Stimulated activated CD4-positive, alpha-beta T cell treated with anti-CD3 and anti-CD28 coated beads, Interleukin-4, amount 100 ng/mL, for 48 hours (primary cell): ENCODE measurements around the gene ANTXR1.

Experiments
- DNase-seq, 2 donors: peaks; one replicate each; pipeline ENCODE4 v3.0.0-alpha.2; 2020; ENCODE audit warnings: low read depth in 2 of 2

Gene ANTXR1

DNA sequence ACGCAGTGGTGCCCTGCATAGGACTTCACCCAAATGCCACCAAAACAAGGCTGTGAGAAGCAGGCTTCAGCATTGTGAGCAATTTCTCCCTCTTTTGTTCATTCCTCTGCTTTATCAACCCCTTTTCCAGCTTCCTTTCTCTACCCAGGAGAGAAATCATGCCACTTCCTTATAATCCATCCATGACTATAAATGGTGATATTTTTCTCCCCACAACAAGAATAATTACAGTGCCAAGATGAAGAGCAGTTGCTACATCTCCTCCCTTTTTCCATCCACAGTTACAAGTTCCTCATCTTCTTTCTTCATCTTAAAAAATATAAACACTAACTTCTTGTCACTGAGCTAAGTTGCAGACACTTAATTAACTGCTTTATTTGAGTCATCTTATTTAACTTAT is 167.2 kb downstream of the ANTXR1 start:
- DNase-seq = no peak

DNA sequence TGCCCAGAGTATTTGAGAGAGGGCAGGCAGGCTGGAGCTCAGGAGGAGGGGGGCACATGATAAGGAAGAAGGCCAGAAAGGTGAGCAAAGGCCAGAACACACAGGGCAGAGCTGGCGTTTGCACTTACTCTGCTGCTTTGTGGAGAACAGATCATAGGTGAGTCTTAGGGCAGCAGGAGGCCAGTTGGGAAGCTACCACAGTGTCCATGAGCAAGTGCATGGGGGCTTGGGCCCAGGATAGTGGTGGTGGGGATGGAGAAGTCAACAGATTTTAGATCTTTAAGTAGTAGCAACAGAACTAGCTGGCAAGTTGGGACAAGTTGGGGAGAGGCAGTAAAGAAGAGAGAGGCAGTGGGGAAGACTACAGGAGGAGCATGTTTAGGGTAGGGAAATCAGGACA is 168.0 kb downstream of the ANTXR1 start:
- no peak for DNase-seq

DNA sequence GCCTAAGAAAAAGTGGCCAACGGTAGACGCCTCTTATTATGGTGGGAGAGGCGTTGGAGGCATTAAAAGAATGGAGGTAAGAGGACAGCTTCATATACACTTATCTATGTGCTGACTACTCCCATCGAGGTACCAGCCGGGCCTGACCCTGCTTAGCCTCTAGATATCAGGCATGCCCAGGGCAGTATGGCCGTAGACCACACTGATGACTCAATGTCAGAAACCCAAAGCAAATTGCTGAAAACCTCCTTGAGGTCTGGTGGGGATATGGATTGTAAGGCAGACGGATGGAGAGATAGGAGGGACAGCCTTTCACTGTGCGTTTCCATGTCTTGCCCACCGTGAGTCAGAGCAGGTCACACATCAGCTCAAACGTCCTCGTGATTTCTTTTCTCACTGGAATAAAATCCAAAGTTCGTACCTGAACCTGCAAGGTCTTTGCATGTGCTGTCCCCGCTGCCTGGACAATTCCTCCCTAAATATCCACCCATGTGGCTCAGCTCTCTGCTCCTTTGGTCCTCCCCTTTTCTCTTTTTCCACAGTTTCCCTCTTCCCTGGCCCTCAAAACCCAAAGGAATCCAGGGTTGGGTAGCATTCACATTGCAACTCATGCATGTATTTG is 168.9 kb downstream of the ANTXR1 start:
- DNase-seq = no peak

DNA sequence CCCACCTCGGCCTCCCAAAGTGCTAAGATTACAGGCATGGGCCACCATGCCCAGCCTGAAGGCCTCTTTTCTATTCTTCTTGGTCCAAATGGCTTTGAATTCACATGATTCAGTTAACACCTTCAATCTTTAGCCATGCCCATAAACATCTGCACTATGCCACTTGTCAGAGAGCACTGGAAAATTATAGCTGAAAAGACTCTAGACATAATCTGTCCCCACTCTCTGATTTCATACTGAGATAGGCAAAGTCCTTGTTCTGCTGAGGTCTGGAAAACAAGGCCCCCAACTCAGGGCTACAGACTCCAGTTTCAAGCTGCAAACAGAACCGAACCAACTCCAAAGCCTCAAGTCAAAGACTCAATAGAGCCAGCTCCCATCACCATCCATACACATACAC is 170.7 kb downstream of the ANTXR1 start:
- no peak for DNase-seq

DNA sequence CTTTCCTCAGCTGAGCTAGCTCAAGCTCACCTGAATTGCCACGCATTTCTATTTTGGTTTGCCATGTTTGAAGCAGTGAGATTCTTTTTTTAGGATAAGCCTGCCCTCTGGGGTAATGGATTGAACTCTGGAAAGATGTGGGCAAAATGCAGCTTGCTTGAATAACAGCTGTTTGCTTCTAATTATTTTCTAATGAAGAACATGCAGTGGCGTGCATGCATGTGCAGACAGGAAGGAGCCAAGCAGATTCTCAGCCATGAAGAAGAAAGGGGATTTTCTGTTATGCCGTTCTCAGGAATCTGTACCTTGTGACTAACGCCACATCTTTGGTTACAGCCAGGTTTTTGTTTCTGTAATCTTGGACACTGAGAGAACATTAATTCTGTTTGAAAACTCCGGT is 171.2 kb downstream of the ANTXR1 start:
- no peak for DNase-seq

DNA sequence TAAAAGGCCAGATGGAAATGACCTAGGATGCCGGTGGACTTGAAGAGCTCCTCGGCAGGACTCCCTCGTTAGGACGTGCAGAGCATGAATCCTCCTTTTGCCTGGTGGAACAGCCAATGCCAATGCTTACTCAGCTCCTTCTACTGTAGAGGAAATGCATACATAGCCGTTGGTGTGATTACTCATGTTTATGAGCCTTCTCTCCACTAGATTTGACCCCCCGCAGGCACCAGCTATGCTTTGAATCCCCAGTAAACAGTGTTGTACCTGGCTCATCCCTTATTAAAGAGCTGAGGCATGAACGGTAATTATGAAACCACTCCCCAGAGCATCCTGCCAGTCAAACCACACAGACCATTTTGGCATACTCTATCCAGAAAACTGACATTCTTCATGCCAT is 172.8 kb downstream of the ANTXR1 start:
- DNase-seq = no peak

DNA sequence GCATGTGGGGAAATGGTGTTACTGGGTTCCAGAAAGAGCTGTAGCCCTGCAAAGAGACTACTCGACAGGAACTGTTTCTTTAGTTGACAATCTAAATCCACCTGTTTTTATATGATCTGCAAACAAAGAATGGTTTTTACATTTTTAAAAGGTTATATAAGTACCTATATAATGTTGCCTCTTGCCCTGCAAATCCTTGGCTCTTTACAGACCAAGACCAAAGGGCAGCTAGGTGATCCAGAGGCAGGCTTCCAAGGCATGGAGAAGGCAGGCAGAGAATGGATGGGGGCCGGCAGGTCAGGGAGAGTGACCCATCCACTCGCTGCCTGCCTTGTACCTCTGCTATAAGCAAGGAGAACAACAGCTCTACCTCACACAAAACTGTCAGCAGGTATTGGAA is 173.6 kb downstream of the ANTXR1 start:
- DNase-seq = no peak

DNA sequence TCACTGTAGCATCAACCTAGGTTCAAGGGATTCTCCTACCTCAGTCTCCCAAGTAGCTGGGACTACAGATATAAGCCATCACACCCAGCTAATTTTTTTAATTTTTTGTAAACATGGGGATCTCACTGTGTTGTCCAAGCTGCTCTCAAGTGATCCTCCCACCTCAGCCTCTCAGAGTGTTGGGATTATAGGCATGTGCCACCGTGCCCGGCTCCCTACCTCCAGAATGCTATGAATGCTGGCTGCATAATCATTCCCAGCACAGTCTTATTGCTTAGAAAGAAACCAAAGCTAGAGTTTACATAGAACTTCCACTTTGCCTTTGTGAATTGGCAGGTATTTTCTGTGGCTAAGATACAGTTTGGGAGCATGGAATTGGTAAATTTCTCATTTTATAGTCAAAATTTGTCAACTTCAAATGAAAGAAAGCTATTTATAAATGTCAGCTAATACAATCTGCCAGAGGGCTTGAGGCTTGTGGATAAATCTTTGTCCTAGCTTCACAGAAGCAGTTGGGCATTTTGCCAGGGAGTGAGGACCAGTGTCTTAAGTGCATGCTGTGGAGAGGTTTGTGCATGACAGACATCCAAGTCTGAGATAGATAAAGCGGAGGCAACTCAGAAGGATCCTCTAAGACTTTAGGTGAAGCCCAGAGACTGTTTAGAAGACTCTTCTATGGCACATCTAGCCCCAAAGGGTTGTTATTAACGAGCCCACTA is 175.4 kb downstream of the ANTXR1 start:
- no peak for DNase-seq

DNA sequence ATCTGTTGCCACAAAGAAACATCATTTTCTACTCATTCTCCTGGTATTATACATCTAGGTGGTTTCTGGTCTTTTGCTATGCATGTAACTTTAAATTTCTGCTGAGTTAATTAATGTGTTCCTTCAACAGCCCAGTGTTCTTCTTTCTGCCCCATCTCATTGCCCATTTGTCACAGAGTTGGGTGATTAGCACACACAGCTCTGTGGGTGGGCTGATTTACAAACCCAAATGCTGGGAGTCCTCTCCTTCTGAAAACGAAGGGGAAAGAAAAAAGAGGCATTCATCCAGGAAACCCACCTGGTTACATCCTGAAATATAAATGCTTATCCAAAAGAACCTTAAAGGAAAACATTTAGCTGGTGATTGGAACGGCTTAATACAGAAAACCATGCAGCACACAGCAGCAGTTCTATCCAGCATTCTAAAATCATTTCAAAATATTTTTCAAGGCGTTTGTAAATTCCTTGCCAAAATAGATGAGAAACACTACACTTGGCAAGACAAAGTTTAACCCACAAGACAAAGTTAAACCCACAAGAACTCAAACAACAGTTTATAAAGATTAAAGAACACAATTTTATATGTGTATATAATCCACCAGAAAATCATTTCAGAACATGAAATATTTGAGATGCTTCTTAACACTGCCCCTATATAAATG is 177.9 kb downstream of the ANTXR1 start:
- DNase-seq = no peak

DNA sequence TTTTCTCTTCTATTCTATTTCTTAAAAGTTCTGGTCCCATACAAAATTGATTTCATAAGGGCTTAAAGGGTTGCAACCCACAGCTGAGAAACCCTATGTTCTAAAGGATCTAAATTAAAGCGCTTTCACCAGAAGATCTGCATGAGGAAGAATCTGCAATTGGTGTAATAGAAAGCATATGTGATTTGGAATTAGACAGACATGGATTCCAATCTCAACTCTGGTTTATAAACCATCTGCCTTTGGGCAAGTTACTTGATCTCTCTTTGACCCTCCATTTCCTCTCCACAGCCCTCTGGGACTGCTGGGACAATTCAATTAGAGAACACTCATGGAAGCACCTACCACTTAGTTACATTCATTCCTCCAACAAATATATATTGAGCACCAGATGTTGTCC is 178.7 kb downstream of the ANTXR1 start:
- no peak for DNase-seq

DNA sequence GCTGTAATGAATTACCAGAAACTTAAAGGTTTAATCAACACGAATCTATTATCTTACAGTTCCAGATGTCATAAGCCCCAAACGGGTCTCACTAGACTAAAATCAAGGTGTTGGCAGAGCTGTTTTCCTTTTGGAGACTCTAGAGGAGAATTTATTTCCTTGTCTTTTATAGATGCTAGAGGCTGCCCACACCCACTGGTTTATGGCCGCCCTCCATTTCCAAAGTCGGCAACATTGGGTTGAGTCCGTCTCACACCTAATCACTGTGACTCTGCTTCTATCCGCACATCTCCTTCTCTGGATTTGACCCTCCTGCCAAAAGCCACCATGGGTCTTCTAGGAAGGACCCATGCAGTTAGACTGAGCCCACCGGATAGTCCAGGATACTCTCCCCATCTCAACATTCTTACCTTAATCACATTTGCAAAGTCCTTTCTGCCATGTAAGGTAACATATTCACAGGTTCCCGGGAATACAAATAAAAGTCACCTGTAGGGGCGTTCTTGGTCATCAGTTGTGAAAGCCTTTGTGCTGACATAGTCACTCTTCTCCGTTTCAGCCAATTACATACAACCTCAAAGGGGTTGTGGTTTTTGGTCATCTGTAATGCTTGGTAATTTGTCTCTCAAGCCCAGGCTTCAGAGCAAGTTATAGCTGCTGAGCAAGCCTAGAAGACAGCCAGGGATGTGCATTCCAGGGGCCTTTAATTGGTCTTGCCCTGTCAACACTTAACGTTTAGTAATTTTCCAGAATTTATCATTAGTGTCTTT is 179.4 kb downstream of the ANTXR1 start:
- DNase-seq = no peak

DNA sequence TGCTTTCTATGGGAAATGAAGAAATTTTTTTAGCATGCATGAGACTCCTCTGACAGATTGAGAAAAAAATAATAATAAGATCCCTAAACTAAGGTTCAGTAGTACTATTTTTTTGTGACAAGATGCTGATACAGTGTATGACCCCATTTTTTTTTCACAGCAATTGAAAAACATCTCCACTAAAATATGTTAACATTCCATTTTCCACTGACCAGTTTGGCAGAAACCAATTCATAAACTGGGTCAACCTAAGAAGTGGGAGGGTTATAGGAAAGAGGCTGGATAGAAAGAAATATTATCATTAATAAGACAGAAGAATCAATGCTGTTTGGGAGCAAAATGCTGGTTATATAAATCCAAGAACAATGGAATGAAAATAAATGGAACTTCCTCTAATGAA is 182.7 kb downstream of the ANTXR1 start:
- DNase-seq = no peak

DNA sequence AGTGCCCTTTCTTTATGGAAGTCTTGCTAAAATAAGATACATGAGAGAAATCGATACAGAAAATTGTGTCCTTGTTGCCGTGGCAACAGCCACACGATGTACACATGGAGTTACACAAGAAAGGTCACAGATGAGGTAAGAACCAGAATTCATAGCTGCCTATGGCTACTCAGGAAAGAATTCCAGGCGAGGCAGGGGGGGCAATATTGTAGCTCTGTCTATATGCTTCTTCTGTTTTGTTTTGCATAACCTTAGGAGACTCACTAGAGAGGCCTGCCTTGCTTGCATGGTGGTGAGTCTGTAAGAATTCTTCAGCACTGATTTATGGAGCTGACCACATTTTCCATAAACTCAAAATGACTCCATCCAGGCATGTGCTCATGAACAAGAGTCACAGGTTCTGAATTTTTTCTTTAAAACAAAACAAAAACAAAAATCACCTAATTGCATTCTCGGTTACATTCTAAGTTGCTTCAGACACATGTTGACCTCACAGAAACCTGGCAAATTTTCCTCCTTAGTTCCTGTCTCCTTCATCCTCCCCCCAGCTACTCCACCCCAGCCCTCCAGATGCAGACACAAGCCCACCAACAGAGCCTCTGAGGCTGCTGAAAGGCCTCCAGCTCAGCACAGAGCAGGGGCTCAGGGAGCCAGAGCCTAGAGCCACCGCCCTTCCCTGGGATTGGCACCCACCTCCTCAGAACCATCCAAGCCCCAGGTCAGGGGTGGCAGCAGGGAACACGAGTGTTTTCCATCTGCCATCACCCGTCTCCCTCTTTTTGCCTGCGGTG is 183.5 kb downstream of the ANTXR1 start:
- DNase-seq = no peak

DNA sequence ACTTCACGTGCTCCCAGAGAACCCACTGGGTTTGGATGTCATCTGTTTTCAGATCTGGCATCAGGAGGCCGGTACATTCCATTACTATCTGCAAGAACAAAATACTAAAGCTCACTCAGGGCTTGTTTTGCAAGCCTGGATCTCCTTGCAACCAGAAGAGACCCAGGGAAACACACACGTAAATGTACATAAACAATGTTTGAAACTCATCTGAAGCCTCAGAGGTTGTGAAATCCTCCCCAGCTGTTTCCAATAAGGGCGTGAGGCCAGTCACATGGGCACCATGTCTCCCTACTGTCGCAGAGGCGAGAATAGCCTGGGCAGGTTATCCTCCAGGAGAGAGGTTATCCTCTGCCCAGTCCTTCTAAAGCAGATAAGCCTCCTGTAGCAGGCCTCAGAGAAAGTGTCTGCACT is 187.1 kb downstream of the ANTXR1 start:
- no peak for DNase-seq

DNA sequence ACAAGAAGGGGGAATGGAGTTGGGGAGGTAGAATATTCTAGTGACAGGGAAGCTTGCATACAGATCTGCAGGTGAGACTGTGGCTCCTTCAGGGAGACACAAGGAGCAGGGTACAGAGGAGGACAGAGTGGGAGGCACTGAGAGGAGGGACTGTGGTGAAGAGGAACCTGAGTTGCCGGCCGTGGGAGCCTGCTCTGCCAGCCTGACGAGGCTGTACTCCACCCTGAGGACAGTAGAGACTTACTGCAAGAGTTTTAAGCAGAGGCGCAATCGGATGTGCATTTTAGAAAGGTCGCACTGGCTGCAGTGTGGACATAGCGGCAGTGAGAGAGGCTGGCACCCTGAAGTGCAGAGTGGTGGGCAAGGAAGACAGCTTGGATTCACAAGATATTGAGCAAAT is 188.3 kb downstream of the ANTXR1 start:
- no peak for DNase-seq

DNA sequence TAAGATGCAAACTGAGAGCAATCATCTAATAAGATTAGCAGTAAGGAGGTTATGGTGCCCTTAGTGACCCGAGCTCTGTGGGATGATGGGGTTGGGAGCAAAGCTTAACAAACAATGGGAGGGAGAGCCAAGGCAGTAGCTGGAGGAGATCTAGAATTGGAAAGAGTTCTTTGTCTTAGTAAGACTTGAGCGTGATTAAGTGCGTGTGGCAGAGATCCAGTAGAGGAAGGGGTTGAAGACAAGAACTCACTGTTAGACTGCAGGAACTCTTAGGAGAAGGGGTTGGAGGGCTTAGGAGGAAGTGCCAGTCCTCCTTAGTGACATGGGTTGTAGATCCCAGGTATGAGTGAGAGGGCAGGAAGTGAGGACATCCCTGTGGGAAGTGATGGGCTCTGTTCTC is 189.3 kb downstream of the ANTXR1 start:
- DNase-seq = no peak

DNA sequence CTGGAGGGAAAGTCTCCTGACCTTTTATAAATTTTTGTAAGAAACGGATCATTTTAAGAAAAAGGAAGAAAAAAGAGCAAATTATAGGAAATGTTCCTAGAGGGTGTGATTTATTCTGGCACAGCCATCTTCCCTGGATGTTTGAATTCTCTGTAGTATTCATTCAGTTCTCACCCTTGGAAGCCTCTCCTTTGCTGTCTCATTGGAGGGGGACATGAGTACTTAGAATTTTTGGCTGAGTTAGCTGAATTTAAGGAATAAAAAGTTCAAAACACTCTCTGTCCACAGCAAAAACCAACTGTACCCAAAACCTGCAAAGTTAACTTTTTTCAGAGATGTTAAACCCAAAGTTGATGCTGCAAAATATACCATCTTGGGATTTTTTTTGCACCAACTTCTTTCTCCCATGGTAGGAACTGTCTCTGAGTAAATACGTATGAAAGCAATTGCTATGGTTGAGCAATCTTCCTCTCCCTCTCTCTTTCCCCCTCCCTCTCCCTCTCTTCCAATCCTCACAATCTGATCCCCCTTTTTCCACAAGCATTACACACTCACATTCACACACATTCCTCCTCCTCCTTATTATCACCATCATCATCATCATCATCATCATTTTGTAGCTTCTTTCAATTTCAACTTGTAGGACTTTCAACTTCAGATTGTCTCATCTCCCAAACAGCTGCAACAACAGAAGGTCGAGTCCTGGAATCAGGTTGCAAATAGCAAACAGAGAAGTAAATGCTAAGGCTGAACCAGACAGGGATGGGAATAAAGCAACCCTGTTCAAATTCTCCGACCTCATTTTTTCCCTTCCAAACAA is 190.4 kb downstream of the ANTXR1 start:
- DNase-seq = no peak

DNA sequence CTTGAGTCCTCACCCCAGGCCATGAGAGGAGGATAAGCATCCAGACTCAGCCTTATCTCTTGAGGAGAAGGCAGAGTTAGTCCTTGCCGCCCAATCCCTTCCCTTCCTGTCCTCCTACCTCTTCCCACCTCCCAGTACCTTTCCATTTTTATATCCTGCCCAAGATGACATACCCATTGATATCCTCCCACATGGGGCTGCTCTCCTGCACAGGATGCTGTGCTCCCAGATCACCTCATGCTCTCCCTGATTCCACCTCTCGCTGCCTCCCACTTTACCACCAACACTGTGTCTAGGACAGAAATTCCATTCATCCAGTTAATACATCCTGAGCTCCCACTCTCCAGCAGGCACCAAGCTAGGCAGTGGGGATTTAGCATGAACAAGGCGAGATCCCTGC is 191.7 kb downstream of the ANTXR1 start:
- DNase-seq = no peak

DNA sequence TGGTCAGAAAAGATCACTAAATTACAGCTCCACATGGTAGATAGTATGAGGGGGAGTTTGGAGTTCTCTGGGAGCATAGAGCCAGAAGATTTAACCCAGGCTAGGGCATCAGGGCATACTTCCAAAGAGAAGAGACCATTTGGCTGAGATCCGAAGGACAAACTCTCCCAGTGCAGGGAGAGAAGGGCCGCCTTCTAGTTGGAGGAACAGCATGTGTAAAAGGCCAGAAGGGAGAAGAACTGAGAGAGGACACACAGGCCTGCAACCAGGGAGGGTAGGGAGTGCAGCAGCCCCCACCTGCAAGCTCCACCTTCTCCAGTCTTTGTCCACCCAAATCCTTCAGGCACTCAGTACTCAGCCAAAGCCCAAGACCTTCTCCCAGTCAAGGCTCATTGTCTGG is 192.1 kb downstream of the ANTXR1 start:
- no peak for DNase-seq

DNA sequence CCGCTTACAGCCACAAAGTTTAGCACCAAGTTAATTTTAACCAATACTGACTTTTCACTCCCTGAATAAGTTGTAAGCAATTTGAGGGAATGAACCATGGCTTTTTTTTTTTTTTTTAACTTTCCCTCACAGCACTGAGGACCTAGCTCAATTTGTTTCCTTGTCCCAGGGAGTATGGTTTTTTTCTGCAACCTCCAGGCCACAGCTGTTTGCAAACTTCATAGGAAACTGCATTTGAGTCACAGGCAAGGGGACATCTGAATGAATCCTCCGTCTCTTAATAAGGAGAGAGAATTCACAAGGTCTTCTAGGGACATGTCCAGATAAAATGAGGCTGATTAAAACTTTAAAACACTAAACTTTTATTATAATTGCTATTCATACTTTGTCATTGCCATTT is 192.5 kb downstream of the ANTXR1 start:
- DNase-seq = no peak

DNA sequence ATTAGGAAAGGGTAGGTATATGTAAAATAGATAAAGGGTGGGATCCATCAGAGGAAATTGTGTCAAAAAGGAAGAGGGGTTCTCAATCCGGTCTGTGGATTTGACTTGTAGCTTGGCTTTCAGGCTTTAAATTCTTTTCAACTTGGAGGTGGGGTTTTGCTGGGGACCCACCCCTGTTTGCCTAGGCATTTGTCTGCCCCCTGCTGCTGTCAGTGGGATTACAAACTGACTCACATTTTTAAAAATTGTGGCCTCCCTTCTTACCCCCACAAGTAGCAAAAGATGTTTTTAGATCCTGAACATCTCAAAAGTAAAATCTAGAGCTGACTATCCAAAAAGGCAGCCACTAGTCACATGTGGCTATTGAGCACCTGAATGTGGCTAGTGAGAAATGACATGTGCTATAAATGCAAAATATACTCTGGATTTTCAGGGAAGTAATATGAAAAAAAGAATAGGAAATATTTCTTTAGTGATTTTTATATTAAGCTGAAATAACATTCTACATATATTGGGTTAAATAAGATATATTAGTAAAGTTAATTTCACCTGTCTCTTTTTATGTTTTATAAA is 195.1 kb downstream of the ANTXR1 start:
- DNase-seq = no peak
